Ovary (tissue), 9 donors: ENCODE results near the gene BCL7A. TPM values are rescaled to one million over a fixed set of nuclear protein-coding genes. Genes with fewer than 3 reads are reported as not detected.

Experiments used
- DNase-seq, 5 donors: peaks; one replicate each; pipeline ENCODE4 v3.0.0-alpha.2; 2019 to 2020
- H3K27ac ChIP-seq, 2 donors: fragments of 200-600 bp; one replicate each; pipeline versions ENCODE4 v1.5.1 to v1.8.0; 2019 to 2022
- H3K27me3 ChIP-seq: fragments of 200-600 bp; one replicate; pipeline ENCODE4 v1.8.0; 2022
- H3K36me3 ChIP-seq: fragments of 200-600 bp; sonication (generic); one replicate; pipeline ENCODE4 v1.5.1; 2019
- H3K4me1 ChIP-seq: one replicate; pipeline ENCODE4 v1.8.1; 2013; ENCODE audit warnings: mild to moderate bottlenecking, moderate library complexity; ENCODE audit not compliant: insufficient read depth
- H3K4me3 ChIP-seq: fragments of 200-600 bp; sonication (generic); one replicate; pipeline ENCODE4 v1.5.1; 2017
- H3K9me3 ChIP-seq, 2 donors: fragments of 200-600 bp in 1 of 2; sonication (generic) in 1 of 2; one replicate each; pipeline versions ENCODE4 v1.5.1 to v1.8.1; 2013 to 2019; ENCODE audit warnings: mild to moderate bottlenecking in 1 of 2, moderate library complexity in 1 of 2
- EP300 ChIP-seq: sonication (generic); formaldehyde crosslinking; IDR thresholded peaks from one replicate; pipeline ENCODE4 v1.6.1; 2017; ENCODE audit warnings: antibody characterized with exemption
- POLR2A ChIP-seq: fragments of 450-650 bp; IDR thresholded peaks from one replicate; pipeline ENCODE4 v1.6.1; 2017; ENCODE audit warnings: antibody characterized with exemption, mild to moderate bottlenecking, moderate library complexity
- WGBS, 3 donors: extraction: QIAGEN DNeasy Blood & Tissue Kit in 1 of 3; methylation state at CpG; one replicate each; pipeline versions ENCODE4 v1.1.5 to v1.1.7; 2013 to 2017; 5-methylcytosine and 5-hydroxymethylcytosine counted together
- intact Hi-C, 4 donors: fragments of 100-400 bp; cut with DNase I; formaldehyde crosslinking; loops; one replicate each; pipeline versions ENCODE4 v1.11.0 to v1.15.1; 2022 to 2023
- polyA plus RNA-seq, 2 donors: library from polyadenylated mRNA; stranded (reverse); fragments of 200-250 nt in 1 of 2; fragments of 350-450 nt in 1 of 2; fragmentation: Illumina TruSeq in 1 of 2; extraction: RNeasy Lipid Tissue Mini Kit (QIAGEN cat#74804) in 1 of 2; gene quantifications; one replicate each; pipeline ENCODE4 v1.2.3, GENCODE V29; 2013 to 2014
- total RNA-seq, 7 donors: library from RNA; depleted of rRNA in 2 of 7; stranded (reverse); fragments of >200 nt in 2 of 7; fragmentation: NEBNext Ultra II Directional in 3 of 7; extraction: Animal tissue kit (Norgen Biotek cat#: 25700) in 3 of 7; gene quantifications; one replicate each; pipeline versions ENCODE4 v1.1.0 to v1.2.4, GENCODE V29; 2016 to 2023
- TF ChIP-seq, protein P1 (sequence below), 3 donors: fragments of 450-650 bp in 2 of 3; fragments of 200-600 bp in 1 of 3; IDR thresholded peaks; one replicate each; pipeline versions ENCODE4 v1.5.1 to v1.8.0; 2016 to 2022; ENCODE audit warnings: antibody characterized with exemption in 3 of 3, mild to moderate bottlenecking in 1 of 3
- donor health status: DM: no; HTN: no; CAD: no; lungs with moderate emphysema.
- donor health status: DM: no; HTN: no; CAD: no.
- donor health status: Bipolar disorder and iron deficiency.
- donor health status: DM: yes; HTN: yes; CAD: no.
- donor health status: DM: no; HTN: no; CAD: no.
- donor health status: DM: yes; HTN: yes; CAD: no.

The BCL7A gene
- total and polyA plus RNA-seq, 9 donors = 4.4 to 9.1 (median 6.4) TPM

DNA sequence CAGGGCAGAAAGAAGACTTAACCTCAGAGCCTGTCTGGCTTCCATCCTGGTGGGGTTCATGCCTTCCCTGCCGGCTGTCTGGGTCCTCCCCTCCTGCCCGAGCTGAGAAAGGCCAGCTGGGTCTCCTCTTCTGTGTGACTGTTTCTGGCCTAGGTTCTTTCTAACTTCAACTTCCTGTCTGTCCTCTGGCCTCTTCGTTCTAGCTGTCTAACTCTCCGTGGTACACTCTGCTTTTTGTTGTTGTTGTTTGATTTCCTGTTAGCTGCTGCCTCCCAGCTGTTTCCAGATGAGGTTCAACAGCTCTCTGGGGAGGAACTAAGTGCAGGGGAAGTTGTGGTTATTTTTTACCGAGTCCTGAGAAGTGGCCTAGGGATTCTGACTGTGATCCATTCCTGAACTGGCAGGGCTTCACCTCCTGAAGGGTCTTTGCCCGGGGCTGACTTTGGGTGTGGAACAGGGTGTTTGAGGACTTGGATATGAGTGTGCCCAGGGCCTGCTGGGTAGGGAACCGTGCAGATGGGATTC lies 60.1 kb downstream of the BCL7A start:
- intact Hi-C loops = loop anchor here in 2 of 4 donors (2.0 kb wide), 2 partner anchors 17 to 21 kb away; no protein-coding TSS in a partner anchor
- TF ChIP-seq, protein P1, sequence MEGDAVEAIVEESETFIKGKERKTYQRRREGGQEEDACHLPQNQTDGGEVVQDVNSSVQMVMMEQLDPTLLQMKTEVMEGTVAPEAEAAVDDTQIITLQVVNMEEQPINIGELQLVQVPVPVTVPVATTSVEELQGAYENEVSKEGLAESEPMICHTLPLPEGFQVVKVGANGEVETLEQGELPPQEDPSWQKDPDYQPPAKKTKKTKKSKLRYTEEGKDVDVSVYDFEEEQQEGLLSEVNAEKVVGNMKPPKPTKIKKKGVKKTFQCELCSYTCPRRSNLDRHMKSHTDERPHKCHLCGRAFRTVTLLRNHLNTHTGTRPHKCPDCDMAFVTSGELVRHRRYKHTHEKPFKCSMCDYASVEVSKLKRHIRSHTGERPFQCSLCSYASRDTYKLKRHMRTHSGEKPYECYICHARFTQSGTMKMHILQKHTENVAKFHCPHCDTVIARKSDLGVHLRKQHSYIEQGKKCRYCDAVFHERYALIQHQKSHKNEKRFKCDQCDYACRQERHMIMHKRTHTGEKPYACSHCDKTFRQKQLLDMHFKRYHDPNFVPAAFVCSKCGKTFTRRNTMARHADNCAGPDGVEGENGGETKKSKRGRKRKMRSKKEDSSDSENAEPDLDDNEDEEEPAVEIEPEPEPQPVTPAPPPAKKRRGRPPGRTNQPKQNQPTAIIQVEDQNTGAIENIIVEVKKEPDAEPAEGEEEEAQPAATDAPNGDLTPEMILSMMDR (IDR thresholded peaks at IDR 0.05) = no peak
- TF ChIP-seq EP300 (no peak), POLR2A (no peak)
- H3K4me3 ChIP-seq = peak overlapping the region; percentile 64
- WGBS, 3 donors = 0 to 1% (median 1%) methylated on average over 7 of the region's 7 CpGs
- H3K27me3 ChIP-seq = no peaks in the 10 kb centered on the region
- H3K27ac ChIP-seq = peak overlapping the region; percentile 28 to 70
- H3K36me3 ChIP-seq = no peaks in the 10 kb centered on the region
- no peaks in the 10 kb centered on the region for H3K9me3 ChIP-seq
- H3K4me1 ChIP-seq = peaks cover 16% of the 10 kb centered on the region
- peak; percentile 68 to 82 (median 75) for DNase-seq

DNA sequence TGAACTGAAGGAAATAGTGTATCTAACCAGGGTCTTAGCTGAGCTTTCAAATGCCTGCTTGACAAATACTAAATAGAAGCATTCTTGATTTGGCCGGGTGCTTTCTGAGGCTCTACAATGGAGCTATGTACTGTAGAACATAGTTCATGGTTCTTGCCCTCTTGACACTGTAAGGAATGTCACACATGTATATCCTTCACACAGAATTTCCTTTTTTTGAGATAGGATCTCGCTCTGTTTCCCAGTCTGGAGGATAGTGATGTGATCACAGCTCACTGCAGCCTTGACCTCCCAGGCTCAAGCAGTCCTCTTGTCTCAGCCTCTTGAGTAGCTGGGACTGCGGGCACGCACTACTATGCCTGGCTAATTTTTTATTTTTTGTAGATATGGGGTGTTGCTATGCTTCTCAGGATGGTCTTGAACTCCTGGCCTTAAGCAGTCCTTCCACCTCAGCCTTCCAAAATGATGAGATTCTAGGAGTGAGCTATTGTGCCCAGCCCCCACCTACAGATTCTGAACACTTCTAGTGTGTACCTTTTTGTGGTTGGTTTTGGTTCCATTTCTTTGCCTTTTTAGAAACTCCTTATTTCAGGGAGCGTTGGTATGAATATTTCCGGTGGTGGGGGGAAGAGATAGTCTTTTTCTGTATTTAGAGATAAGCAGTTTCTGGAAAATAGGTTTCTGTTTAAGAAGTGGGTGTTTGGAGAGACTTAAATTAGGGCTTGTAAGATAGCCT lies 61.1 kb downstream of the BCL7A start:
- Histone ChIP-seq H3K4me1 (peaks cover 27% of the 10 kb centered on the region), H3K9me3 (no peaks in the 10 kb centered on the region), H3K36me3 (no peaks in the 10 kb centered on the region), H3K4me3 (no peak overlapping the region), H3K27ac (peak overlapping the region in 1 of 2 donors; percentile 70), H3K27me3 (no peaks in the 10 kb centered on the region)
- intact Hi-C loops = no loop called here
- WGBS, 3 donors = 13 to 28% (median 15%) methylated on average over 6 of the region's 6 CpGs
- DNase-seq = peak in 1 of 5 donors; percentile 35
- TF ChIP-seq EP300 (no peak), POLR2A (no peak)
- TF ChIP-seq, protein P1 (IDR thresholded peaks at IDR 0.05) = no peak

DNA sequence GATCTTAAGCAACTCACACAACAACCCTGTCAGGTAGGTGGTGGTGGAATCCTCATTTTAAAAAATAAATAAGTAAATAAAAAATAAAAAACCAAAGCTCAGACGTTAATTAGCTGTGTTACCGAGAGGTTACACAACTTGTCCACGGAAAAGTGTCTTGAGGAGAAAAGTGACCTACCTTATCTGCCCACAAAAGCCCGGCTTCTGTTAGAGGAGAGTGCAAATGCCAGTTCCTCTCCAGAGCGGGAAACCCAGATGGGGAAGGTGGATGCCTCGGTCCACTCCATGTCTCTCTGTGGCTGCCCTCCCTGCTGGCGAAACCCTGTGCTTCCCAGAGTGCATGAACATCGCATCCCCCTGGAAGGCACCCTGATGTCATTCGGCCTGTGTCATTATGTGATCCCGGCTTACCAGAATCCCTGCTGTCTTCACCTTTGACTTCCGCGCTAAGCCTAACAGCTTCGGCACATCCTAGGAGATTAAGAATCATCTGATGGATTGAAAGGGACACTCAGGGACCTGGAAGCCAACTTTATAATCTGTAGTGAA lies 63.2 kb downstream of the BCL7A start:
- DNase-seq = peak in 1 of 5 donors; percentile 26
- intact Hi-C loops = no loop called here
- Histone ChIP-seq H3K4me3 (no peak overlapping the region), H3K9me3 (no peaks in the 10 kb centered on the region), H3K27me3 (no peaks in the 10 kb centered on the region), H3K4me1 (peaks cover 34% of the 10 kb centered on the region), H3K36me3 (no peaks in the 10 kb centered on the region), H3K27ac (no peak overlapping the region)
- TF ChIP-seq EP300 (no peak), POLR2A (no peak)
- TF ChIP-seq, protein P1 (IDR thresholded peaks at IDR 0.05) = no peak
- 87 to 91% (median 88%) methylated on average over 13 of the region's 13 CpGs for WGBS, 3 donors

DNA sequence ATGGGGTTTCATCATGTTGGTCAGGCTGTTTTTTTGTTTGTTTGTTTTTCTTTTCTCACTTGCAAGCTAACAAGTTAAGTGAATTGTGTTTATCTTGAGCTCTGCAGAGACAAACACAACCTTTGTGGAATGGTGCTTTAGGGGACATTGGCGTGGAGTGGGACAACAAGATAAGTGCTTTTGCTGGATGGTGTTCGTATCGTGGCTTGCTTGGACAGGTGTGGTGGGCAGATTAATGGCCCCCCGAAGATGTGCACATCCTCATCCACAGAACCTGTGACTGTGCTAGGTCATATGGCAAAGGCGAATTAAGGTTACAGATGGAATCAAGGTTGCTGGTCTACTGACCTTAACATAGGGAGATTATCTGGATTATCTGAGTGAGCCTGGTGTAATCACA lies 63.9 kb downstream of the BCL7A start:
- peaks cover 34% of the 10 kb centered on the region for H3K4me1 ChIP-seq
- no peaks in the 10 kb centered on the region for H3K27me3 ChIP-seq
- TF ChIP-seq, protein P1 (IDR thresholded peaks at IDR 0.05) = no peak
- TF ChIP-seq EP300 (no peak), POLR2A (no peak)
- no peak overlapping the region for H3K27ac ChIP-seq
- WGBS, 3 donors = 76 to 87% (median 80%) methylated on average over 5 of the region's 5 CpGs
- intact Hi-C loops = no loop called here
- peak in 1 of 5 donors; percentile 6 for DNase-seq
- no peaks in the 10 kb centered on the region for H3K9me3 ChIP-seq
- no peak overlapping the region for H3K4me3 ChIP-seq
- H3K36me3 ChIP-seq = no peaks in the 10 kb centered on the region
